ENCODE results near the gene B3GAT3.

The B3GAT3 gene

DNA sequence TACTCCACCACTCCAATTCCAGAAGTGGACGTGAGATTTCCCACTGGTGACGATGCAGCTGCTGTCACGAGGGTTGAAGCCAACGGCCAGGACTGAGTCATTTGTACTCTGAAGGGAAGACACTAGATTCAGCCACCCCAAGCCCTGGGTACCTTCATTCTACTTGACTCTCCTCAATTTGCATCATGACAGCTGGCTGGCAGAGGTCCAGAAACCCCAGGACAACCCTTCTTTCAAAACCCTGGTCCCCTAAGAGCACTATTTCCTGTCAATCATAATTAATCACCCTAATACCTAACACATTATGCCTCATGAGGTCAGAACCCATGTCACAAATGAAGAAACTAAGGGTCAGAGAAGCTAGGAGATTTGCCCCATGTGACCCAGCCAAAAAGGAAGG is 14.1 kb downstream of the B3GAT3 start:
- DNase-seq (ENCODE audit: extremely low read depth, low read depth) = no peak
- TF ChIP-seq CTCF (IDR thresholded peaks at IDR 0.05; ENCODE audit: low read depth, low read length) = no peak

DNA sequence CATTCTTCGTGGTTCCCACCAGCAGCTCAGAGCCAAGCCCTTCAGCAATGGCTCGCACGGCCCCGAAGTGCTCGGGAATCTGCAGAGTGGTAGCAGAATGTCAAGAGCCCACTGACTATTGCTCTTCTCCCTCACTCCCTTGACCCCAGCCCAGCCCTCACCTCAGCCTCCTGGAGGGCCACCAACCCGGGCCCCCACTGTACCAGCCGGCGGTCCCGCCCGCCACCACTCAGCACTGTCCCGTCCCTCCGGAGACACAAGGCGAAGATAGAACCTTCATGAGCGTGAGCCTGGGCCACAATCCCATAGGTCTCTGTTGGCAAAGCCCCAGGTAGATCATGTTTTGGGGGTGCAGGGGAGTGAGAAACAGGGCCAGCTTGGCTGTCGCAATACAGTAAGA is 15.9 kb downstream of the B3GAT3 start:
- TF ChIP-seq CTCF (IDR thresholded peaks at IDR 0.05; ENCODE audit: low read depth, low read length) = no peak
- DNase-seq (ENCODE audit: extremely low read depth, low read depth) = no peak

GRCh38 chr11:62605467-62605866 is 16.3 kb downstream of the B3GAT3 start:
- no peak for DNase-seq (ENCODE audit: extremely low read depth, low read depth)
- TF ChIP-seq CTCF (IDR thresholded peaks at IDR 0.05; ENCODE audit: low read depth, low read length) = no peak

DNA sequence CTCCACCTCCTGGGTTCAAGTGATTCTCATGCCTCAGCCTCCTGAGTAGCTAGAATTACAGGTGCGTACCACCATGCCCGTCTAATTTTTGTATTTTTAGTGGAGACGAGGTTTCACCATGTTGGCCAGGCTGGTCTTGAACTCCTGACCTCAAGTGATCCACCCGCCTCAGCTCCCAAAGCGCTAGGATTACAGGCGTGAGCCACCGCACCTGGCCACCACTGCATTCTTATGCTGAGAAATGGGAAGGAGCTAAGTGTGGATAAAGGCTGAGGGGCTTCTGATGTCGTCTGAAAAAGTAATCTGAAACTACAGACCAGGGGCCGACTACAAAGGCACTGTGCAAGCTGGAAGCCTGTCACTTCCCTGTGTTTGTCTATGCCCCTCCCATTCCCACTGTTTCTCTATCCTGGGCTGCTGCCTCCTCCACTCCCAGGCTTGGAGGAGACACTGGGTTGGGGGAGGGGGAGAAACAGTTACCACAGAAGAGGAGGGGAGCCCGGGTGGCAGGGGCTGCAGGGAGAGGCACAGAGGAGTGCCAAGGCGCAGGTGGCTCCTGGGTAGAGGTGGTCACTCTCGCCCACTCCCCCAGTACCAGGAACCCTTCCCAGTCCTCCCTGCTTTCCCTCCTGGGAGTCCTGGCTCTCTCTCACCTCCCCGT is 17.2 kb downstream of the B3GAT3 start:
- no peak for DNase-seq (ENCODE audit: extremely low read depth, low read depth)

DNA sequence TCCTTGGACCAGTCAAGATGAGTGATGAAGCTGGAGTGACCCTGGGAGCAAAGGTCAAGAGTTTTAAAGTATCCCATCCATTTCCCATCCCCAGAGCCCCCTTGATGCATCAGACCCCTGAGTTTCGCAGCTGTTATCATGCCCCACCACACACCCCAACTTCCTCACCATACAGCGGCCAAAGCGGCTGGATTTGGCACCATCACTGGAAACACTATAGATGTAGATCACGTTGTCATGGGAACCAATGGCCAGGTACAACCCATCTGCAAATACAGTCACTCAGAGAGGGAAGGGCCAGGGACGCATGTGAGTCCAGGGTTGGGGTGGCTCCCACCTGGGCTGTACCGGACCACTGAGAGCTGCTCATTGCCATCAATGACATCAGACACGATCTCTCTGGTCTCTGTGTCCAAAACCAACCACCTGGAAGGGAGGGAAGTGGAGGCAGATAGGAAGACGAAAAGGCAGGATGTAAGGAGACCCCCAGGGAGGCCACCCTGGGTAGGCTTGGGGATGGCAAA is 17.9 kb downstream of the B3GAT3 start:
- TF ChIP-seq CTCF (IDR thresholded peaks at IDR 0.05; ENCODE audit: low read depth, low read length) = no peak
- no peak for DNase-seq (ENCODE audit: extremely low read depth, low read depth)

More for the DNA sequence above, 17.2 kb downstream of the B3GAT3 start:
- TF ChIP-seq CTCF (IDR thresholded peaks at IDR 0.05; ENCODE audit: low read depth, low read length) = no peak

- TF ChIP-seq CTCF (IDR thresholded peaks at IDR 0.05; ENCODE audit: low read depth, low read length) = no peak
- no peak for DNase-seq (ENCODE audit: extremely low read depth, low read depth)
Observed at GRCh38 chr11:62603072-62603408, 18.7 kb downstream of the B3GAT3 start.

GRCh38 chr11:62602141-62603071 is 19.4 kb downstream of the B3GAT3 start:
- no peak; the same call in 1 of the 2 replicates for TF ChIP-seq CTCF (IDR thresholded peaks at IDR 0.05; ENCODE audit: low read depth, low read length)
- no peak for DNase-seq (ENCODE audit: extremely low read depth, low read depth)

Data from AG09319 (cell line).